DND-41 (cell line): ENCODE data around the gene MAN2B1.

Source experiments
- CTCF ChIP-seq: IDR thresholded peaks from 2 replicates; pipeline ENCODE4 v1.5.1; 2012; ENCODE audit warnings: borderline replicate concordance, low read length, moderate library complexity, mild to moderate bottlenecking; ENCODE audit not compliant: poor library complexity, severe bottlenecking; ENCODE audit errors: extremely low read depth
- EZH2 ChIP-seq: IDR thresholded peaks from 3 replicates; pipeline ENCODE4 v1.6.1; 2012; ENCODE audit warnings: borderline replicate concordance, low read depth, mild to moderate bottlenecking, moderate library complexity, low read length, inconsistent platforms; ENCODE audit not compliant: severe bottlenecking

GRCh38 chr19:12672744-12673143 is 6.2 kb upstream of the MAN2B1 start:
- no peak for TF ChIP-seq CTCF
- TF ChIP-seq EZH2, result no peak
